A549 (cell line): Measurements from ENCODE around the gene RFPL4AL1.

Experiments
- BHLHE40 ChIP-seq: IDR thresholded peaks from 2 replicates; pipeline ENCODE4 v1.6.1; 2012; ENCODE audit warnings: low read depth, low read length, inconsistent platforms
- EP300 ChIP-seq, 2 experiments: fragments of >200 bp; sonication (Bioruptor Twin); formaldehyde crosslinking; IDR thresholded peaks; 2 replicates in 1 of 2; 3 replicates in 1 of 2; pipeline ENCODE4 v1.6.1; 2016 to 2017
- FOSL2 ChIP-seq, 2 experiments: fragments of 450-650 bp in 1 of 2; fragments of >200 bp in 1 of 2; sonication (Bioruptor Twin) in 1 of 2; formaldehyde crosslinking; IDR thresholded peaks; 2 replicates each; pipeline versions ENCODE4 v1.5.0 to v1.6.1; 2016 to 2020; ENCODE audit warnings: mild to moderate bottlenecking in 1 of 2, moderate library complexity in 1 of 2
- MAFK ChIP-seq: fragments of 450-650 bp; IDR thresholded peaks from 2 replicates; pipeline ENCODE4 v1.6.1; 2014; ENCODE audit not compliant: partially characterized antibody
- MYC ChIP-seq: IDR thresholded peaks from 2 replicates; pipeline ENCODE4 v1.6.1; 2012; ENCODE audit warnings: mild to moderate bottlenecking, inconsistent platforms, low read length, improper control_type of control experiment, borderline replicate concordance
- NFE2L2 ChIP-seq: fragments of 150-350 bp; conservative IDR thresholded peaks from 2 replicates; pipeline ENCODE4 v1.6.1; 2014; ENCODE audit warnings: low read length
- PHF8 ChIP-seq: fragments of 200-600 bp; sonication (generic); IDR thresholded peaks from 2 replicates; pipeline ENCODE4 v1.6.1; 2016; ENCODE audit warnings: low read depth, mild to moderate bottlenecking, antibody characterized with exemption, moderate library complexity, borderline replicate concordance
- RCOR1 ChIP-seq: fragments of 150-350 bp; IDR thresholded peaks from 2 replicates; pipeline ENCODE4 v1.6.1; 2014; ENCODE audit warnings: antibody characterized with exemption, low read length, low read depth
- ZC3H11A ChIP-seq: fragments of 450-650 bp; IDR thresholded peaks from 2 replicates; pipeline ENCODE4 v1.6.1; 2014; ENCODE audit warnings: antibody characterized with exemption, mild to moderate bottlenecking
- TF ChIP-seq, protein P1 (sequence below): fragments of 200-600 bp; sonication (generic); IDR thresholded peaks from 2 replicates; pipeline ENCODE4 v1.6.1; 2016; ENCODE audit warnings: antibody characterized with exemption, mild to moderate bottlenecking, moderate library complexity
- TF ChIP-seq, protein P2 (sequence below): fragments of >200 bp; sonication (Bioruptor Twin); formaldehyde crosslinking; IDR thresholded peaks from 3 replicates; pipeline ENCODE4 v1.5.1; 2016
- TF ChIP-seq, protein P3 (sequence below): fragments of >200 bp; sonication (Bioruptor Twin); formaldehyde crosslinking; IDR thresholded peaks from 2 replicates; pipeline ENCODE4 v1.6.1; 2016
- TF ChIP-seq, protein P4 (sequence below): IDR thresholded peaks from 2 replicates; pipeline ENCODE4 v1.6.1; 2012

DNA sequence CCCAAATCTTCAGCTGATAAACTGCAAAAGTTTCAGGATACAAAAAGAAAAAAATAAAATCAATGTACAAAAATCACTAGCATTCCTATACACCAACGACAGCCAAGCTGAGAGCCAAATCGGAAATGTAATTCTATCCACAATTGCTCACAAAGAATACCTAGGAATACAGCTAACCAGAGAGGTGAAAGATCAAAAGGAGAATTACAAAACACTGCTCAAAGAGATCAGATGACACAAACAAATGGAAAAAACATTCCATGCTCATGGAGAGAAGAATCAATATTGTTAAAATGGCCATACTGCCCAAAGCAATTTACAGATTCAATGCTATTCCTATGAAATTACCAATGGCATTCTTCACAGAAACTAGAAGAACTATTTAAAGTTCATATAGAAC is 33.4 kb downstream of the RFPL4AL1 start:
- TF ChIP-seq, protein P1, sequence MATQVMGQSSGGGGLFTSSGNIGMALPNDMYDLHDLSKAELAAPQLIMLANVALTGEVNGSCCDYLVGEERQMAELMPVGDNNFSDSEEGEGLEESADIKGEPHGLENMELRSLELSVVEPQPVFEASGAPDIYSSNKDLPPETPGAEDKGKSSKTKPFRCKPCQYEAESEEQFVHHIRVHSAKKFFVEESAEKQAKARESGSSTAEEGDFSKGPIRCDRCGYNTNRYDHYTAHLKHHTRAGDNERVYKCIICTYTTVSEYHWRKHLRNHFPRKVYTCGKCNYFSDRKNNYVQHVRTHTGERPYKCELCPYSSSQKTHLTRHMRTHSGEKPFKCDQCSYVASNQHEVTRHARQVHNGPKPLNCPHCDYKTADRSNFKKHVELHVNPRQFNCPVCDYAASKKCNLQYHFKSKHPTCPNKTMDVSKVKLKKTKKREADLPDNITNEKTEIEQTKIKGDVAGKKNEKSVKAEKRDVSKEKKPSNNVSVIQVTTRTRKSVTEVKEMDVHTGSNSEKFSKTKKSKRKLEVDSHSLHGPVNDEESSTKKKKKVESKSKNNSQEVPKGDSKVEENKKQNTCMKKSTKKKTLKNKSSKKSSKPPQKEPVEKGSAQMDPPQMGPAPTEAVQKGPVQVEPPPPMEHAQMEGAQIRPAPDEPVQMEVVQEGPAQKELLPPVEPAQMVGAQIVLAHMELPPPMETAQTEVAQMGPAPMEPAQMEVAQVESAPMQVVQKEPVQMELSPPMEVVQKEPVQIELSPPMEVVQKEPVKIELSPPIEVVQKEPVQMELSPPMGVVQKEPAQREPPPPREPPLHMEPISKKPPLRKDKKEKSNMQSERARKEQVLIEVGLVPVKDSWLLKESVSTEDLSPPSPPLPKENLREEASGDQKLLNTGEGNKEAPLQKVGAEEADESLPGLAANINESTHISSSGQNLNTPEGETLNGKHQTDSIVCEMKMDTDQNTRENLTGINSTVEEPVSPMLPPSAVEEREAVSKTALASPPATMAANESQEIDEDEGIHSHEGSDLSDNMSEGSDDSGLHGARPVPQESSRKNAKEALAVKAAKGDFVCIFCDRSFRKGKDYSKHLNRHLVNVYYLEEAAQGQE: no peak
- TF ChIP-seq EP300 (IDR thresholded peaks at IDR 0.05) (no peak), ZC3H11A (no peak), MYC (no peak), MAFK (no peak), PHF8 (no peak), FOSL2 (IDR thresholded peaks at IDR 0.05) (no peak), FOSL2 (CRISPR knock-in tag; IDR thresholded peaks at IDR 0.05) (no peak), BHLHE40 (no peak), RCOR1 (no peak), NFE2L2 (no peak)
- TF ChIP-seq, protein P2, sequence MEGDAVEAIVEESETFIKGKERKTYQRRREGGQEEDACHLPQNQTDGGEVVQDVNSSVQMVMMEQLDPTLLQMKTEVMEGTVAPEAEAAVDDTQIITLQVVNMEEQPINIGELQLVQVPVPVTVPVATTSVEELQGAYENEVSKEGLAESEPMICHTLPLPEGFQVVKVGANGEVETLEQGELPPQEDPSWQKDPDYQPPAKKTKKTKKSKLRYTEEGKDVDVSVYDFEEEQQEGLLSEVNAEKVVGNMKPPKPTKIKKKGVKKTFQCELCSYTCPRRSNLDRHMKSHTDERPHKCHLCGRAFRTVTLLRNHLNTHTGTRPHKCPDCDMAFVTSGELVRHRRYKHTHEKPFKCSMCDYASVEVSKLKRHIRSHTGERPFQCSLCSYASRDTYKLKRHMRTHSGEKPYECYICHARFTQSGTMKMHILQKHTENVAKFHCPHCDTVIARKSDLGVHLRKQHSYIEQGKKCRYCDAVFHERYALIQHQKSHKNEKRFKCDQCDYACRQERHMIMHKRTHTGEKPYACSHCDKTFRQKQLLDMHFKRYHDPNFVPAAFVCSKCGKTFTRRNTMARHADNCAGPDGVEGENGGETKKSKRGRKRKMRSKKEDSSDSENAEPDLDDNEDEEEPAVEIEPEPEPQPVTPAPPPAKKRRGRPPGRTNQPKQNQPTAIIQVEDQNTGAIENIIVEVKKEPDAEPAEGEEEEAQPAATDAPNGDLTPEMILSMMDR: no peak
- TF ChIP-seq, protein P3, sequence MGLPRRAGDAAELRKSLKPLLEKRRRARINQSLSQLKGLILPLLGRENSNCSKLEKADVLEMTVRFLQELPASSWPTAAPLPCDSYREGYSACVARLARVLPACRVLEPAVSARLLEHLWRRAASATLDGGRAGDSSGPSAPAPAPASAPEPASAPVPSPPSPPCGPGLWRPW: no peak
- TF ChIP-seq, protein P4, sequence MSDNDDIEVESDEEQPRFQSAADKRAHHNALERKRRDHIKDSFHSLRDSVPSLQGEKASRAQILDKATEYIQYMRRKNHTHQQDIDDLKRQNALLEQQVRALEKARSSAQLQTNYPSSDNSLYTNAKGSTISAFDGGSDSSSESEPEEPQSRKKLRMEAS: no peak
